OCI-LY3 (cell line): ENCODE results near the gene DOCK1.

ENCODE experiments used
- H2AFZ ChIP-seq: fragments of 200-600, 300-600 bp; shearing (Covaris generic); 2 replicates; pipeline ENCODE4 v1.6.0; 2014; ENCODE audit warnings: antibody characterized with exemption, low read depth, low read length
- H3K27ac ChIP-seq: fragments of 200-600, 300-600 bp; sonication (generic); 2 replicates; pipeline ENCODE4 v1.5.1; 2014; ENCODE audit warnings: mild to moderate bottlenecking, low read length, moderate library complexity, mixed read lengths
- H3K27me3 ChIP-seq: fragments of 200-600, 300-600 bp; sonication (generic); 2 replicates; pipeline ENCODE4 v1.6.1; 2014; ENCODE audit warnings: low read depth, low read length, mixed read lengths
- H3K36me3 ChIP-seq: fragments of 200-600, 300-600 bp; sonication (generic); replicated peaks from 2 replicates; pipeline ENCODE3; 2014; ENCODE audit warnings: low read depth, low read length, mixed read lengths
- H3K4me1 ChIP-seq: fragments of 300-600, 200-600 bp; sonication (generic); 2 replicates; pipeline ENCODE4 v1.6.1; 2014; ENCODE audit warnings: low read length, mixed read lengths
- H3K4me2 ChIP-seq: fragments of 200-600, 300-600 bp; sonication (generic); 2 replicates; pipeline ENCODE4 v1.6.1; 2014; ENCODE audit warnings: low read length, mixed read lengths
- H3K4me3 ChIP-seq: fragments of 300-600, 200-600 bp; sonication (generic); 2 replicates; pipeline ENCODE4 v1.5.1; 2014; ENCODE audit warnings: antibody characterized with exemption, mild to moderate bottlenecking, low read length, moderate library complexity
- H3K79me2 ChIP-seq: fragments of 300-600, 200-600 bp; shearing (Covaris generic); 2 replicates; pipeline ENCODE4 v1.6.1; 2014; ENCODE audit warnings: mild to moderate bottlenecking, low read length, mixed read lengths
- H3K9ac ChIP-seq: fragments of 300-600, 200-600 bp; shearing (Covaris generic); 2 replicates; pipeline ENCODE4 v1.6.0; 2014; ENCODE audit warnings: mild to moderate bottlenecking, low read length, moderate library complexity
- H3K9me3 ChIP-seq: fragments of 200-600, 300-600 bp; shearing (Covaris generic); 2 replicates; pipeline ENCODE4 v1.6.1; 2014; ENCODE audit warnings: low read length, mixed read lengths; ENCODE audit not compliant: insufficient read depth
- H4K20me1 ChIP-seq: fragments of 200-600, 300-600 bp; sonication (generic); 2 replicates; pipeline ENCODE4 v1.6.1; 2016; ENCODE audit warnings: low read length, mixed read lengths; ENCODE audit not compliant: insufficient read depth
- EZH2phosphoT487 ChIP-seq: fragments of 200-600 bp; shearing (Covaris generic); IDR thresholded peaks from 2 replicates; pipeline ENCODE4 v1.6.1; 2018; ENCODE audit warnings: antibody characterized with exemption, mixed run types, low read depth
- TF ChIP-seq, protein P1 (sequence below): fragments of 200-600, 300-600 bp; sonication (generic); IDR thresholded peaks from 2 replicates; pipeline ENCODE4 v1.5.1; 2014; ENCODE audit warnings: antibody characterized with exemption, low read length, low read depth

Gene DOCK1

DNA sequence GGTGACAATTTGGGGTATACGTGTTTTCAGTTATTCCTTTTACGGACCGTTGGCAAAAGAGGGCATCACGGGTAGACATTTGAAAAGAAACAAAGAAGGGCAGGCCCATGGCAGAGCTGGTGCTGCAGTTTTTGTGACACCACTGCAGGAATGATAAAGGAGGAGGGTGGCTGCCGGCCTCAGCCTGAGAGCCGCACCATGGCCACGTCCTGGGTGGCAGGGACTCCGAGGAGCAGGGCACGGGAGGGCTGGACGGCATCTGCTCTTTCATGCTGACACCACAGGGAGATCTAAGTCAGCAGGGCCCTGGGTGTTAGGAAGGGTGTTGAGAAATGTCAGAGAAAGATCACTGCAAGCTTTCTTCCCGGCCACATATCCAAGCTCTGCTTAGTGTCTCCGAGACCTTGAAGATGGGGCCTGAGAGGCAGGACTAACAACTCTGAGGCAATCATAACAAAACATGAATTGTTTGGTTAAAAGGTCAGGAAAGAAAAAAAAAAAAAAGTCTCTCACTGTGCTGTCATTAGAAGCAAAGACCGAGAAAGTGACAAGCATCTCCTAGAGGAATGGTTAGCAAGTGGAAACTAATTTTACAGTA lies 254.5 kb downstream of the DOCK1 start:
- no peaks in the 10 kb centered on the region for H3K36me3 ChIP-seq
- no peak overlapping the region for H3K4me3 ChIP-seq
- no peaks in the 10 kb centered on the region for H3K9me3 ChIP-seq
- no peaks in the 10 kb centered on the region for H3K79me2 ChIP-seq
- H3K4me1 ChIP-seq = no peaks in the 10 kb centered on the region
- no peaks in the 10 kb centered on the region for H4K20me1 ChIP-seq
- TF ChIP-seq EZH2phosphoT487 = no peak
- TF ChIP-seq, protein P1, sequence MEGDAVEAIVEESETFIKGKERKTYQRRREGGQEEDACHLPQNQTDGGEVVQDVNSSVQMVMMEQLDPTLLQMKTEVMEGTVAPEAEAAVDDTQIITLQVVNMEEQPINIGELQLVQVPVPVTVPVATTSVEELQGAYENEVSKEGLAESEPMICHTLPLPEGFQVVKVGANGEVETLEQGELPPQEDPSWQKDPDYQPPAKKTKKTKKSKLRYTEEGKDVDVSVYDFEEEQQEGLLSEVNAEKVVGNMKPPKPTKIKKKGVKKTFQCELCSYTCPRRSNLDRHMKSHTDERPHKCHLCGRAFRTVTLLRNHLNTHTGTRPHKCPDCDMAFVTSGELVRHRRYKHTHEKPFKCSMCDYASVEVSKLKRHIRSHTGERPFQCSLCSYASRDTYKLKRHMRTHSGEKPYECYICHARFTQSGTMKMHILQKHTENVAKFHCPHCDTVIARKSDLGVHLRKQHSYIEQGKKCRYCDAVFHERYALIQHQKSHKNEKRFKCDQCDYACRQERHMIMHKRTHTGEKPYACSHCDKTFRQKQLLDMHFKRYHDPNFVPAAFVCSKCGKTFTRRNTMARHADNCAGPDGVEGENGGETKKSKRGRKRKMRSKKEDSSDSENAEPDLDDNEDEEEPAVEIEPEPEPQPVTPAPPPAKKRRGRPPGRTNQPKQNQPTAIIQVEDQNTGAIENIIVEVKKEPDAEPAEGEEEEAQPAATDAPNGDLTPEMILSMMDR = no peak
- no peak overlapping the region for H3K27ac ChIP-seq
- no peak overlapping the region for H3K4me2 ChIP-seq
- H3K27me3 ChIP-seq = no peaks in the 10 kb centered on the region
- no peak overlapping the region for H3K9ac ChIP-seq
- H2AFZ ChIP-seq = no peak overlapping the region

GRCh38 chr10:127161482-127161881 lies 256.3 kb downstream of the DOCK1 start:
- no peak overlapping the region for H3K9ac ChIP-seq
- H3K4me3 ChIP-seq = no peak overlapping the region
- no peaks in the 10 kb centered on the region for H3K27me3 ChIP-seq
- no peaks in the 10 kb centered on the region for H3K4me1 ChIP-seq
- TF ChIP-seq EZH2phosphoT487 = no peak
- TF ChIP-seq, protein P1 = no peak
- no peaks in the 10 kb centered on the region for H3K36me3 ChIP-seq
- H3K4me2 ChIP-seq = no peak overlapping the region
- H3K27ac ChIP-seq = no peak overlapping the region
- no peaks in the 10 kb centered on the region for H3K79me2 ChIP-seq
- H4K20me1 ChIP-seq = no peaks in the 10 kb centered on the region
- H3K9me3 ChIP-seq = no peaks in the 10 kb centered on the region
- no peak overlapping the region for H2AFZ ChIP-seq

- TF ChIP-seq EZH2phosphoT487 = no peak
- TF ChIP-seq, protein P1 = no peak
- H3K4me1 ChIP-seq = no peaks in the 10 kb centered on the region
- H3K4me3 ChIP-seq = no peak overlapping the region
Observed at GRCh38 chr10:127162841-127163240, 257.6 kb downstream of the DOCK1 start.

DNA sequence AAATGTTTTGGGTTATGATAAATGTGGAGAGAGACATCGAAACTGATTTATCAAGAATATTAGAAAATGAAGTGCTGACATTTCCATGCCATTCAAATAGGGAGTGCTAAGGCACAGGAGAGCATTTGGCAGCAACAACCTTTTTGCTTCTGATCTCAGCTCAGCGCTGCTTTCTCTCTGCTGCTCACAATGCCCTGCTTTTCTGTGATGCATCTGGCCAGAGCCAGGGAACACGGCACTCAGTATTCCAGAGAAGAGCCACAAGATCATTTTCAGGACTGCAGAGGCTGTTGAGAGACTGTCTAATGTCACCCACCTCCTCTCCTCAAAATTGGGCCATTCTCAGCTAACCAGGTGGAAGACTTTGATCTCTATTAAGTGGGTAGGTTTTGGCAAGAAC lies 263.0 kb downstream of the DOCK1 start:
- no peaks in the 10 kb centered on the region for H3K9me3 ChIP-seq
- no peaks in the 10 kb centered on the region for H4K20me1 ChIP-seq
- H3K4me3 ChIP-seq = no peak overlapping the region
- H3K36me3 ChIP-seq = no peaks in the 10 kb centered on the region
- H2AFZ ChIP-seq = no peak overlapping the region
- H3K9ac ChIP-seq = no peak overlapping the region
- no peak overlapping the region for H3K4me2 ChIP-seq
- TF ChIP-seq, protein P1 = no peak
- TF ChIP-seq EZH2phosphoT487 = no peak
- no peaks in the 10 kb centered on the region for H3K27me3 ChIP-seq
- H3K4me1 ChIP-seq = no peaks in the 10 kb centered on the region
- no peaks in the 10 kb centered on the region for H3K79me2 ChIP-seq
- no peak overlapping the region for H3K27ac ChIP-seq

More at GRCh38 chr10:127162841-127163240, 257.6 kb downstream of the DOCK1 start:
- H3K4me2 ChIP-seq = no peak overlapping the region
- no peaks in the 10 kb centered on the region for H3K9me3 ChIP-seq
- H3K27ac ChIP-seq = no peak overlapping the region
- no peak overlapping the region for H3K9ac ChIP-seq
- H2AFZ ChIP-seq = no peak overlapping the region
- H4K20me1 ChIP-seq = no peaks in the 10 kb centered on the region
- no peaks in the 10 kb centered on the region for H3K36me3 ChIP-seq
- H3K79me2 ChIP-seq = no peaks in the 10 kb centered on the region
- no peaks in the 10 kb centered on the region for H3K27me3 ChIP-seq
